PFSK-1 (cell line): ENCODE measurements around the gene SDHB.

Source experiments
- FOXP2 ChIP-seq: optimal IDR thresholded peaks from 2 replicates; pipeline ENCODE3; 2011; ENCODE audit warnings: borderline replicate concordance, control low read depth, inconsistent platforms; ENCODE audit not compliant: insufficient read depth; ENCODE audit errors: extremely low read length, extremely low read depth
- POLR2AphosphoS5 ChIP-seq: IDR thresholded peaks from 2 replicates; pipeline ENCODE4 v1.6.1; 2012; ENCODE audit warnings: low read depth, mild to moderate bottlenecking, control low read depth, low read length, moderate library complexity
- REST ChIP-seq, 2 experiments: IDR thresholded peaks; 2 replicates each; pipeline versions ENCODE4 v1.6.1 to v1.8.0; 2011 to 2012; ENCODE audit warnings: low read depth in 2 of 2, low read length in 2 of 2, control low read depth in 1 of 2, inconsistent platforms in 1 of 2, mild to moderate bottlenecking in 1 of 2, moderate library complexity in 1 of 2; ENCODE audit not compliant: insufficient read depth in 1 of 2
- SIN3A ChIP-seq: IDR thresholded peaks from 2 replicates; pipeline ENCODE4 v1.6.1; 2012; ENCODE audit warnings: mild to moderate bottlenecking, low read length, moderate library complexity, borderline replicate concordance; ENCODE audit not compliant: insufficient read depth
- TAF1 ChIP-seq: IDR thresholded peaks from 2 replicates; pipeline ENCODE4 v1.6.1; 2012; ENCODE audit warnings: low read length, control low read depth, borderline replicate concordance; ENCODE audit not compliant: insufficient read depth

The SDHB gene

GRCh38 chr1:17059391-17060305 is 5.8 kb upstream of the SDHB start:
- TF ChIP-seq FOXP2, result no peak
- TF ChIP-seq SIN3A, result no peak
- TF ChIP-seq POLR2AphosphoS5, result no peak
- no peak for TF ChIP-seq REST (IDR thresholded peaks at IDR 0.05; ENCODE audit: insufficient read depth in 1 of 2, low read depth in 2 of 2, low read length in 2 of 2)
- no peak for TF ChIP-seq TAF1

GRCh38 chr1:17056551-17056950 is 2.7 kb upstream of the SDHB start:
- TF ChIP-seq POLR2AphosphoS5, result no peak
- no peak for TF ChIP-seq TAF1
- TF ChIP-seq REST (IDR thresholded peaks at IDR 0.05; ENCODE audit: insufficient read depth in 1 of 2, low read depth in 2 of 2, low read length in 2 of 2), result no peak
- no peak for TF ChIP-seq FOXP2
- no peak for TF ChIP-seq SIN3A

GRCh38 chr1:17055801-17056200 is 2.0 kb upstream of the SDHB start:
- TF ChIP-seq POLR2AphosphoS5 (no peak), SIN3A (no peak), REST (IDR thresholded peaks at IDR 0.05; ENCODE audit: insufficient read depth in 1 of 2, low read depth in 2 of 2, low read length in 2 of 2) (no peak), TAF1 (no peak), FOXP2 (no peak)

GRCh38 chr1:17053086-17053684 is 647 bp downstream of the SDHB start:
- TF ChIP-seq FOXP2 (no peak), POLR2AphosphoS5 (no peak), REST (IDR thresholded peaks at IDR 0.05; ENCODE audit: insufficient read depth in 1 of 2, low read depth in 2 of 2, low read length in 2 of 2) (no peak), SIN3A (no peak), TAF1 (no peak)
